Right lobe of liver (tissue), 6 donors: ENCODE data around the gene GJD3. TPM values are rescaled to one million over a fixed set of nuclear protein-coding genes. Genes with fewer than 3 reads are reported as not detected.

Source experiments
- ATAC-seq, 4 donors: fragments of 200-7000 bp; cut with Tn5 transposase; one replicate each; pipeline ENCODE4 v1.9.1; 2020; ENCODE audit warnings: mild to moderate bottlenecking in 4 of 4, moderate library complexity in 4 of 4
- DNase-seq, 3 donors: peaks; one replicate each; pipeline ENCODE4 v3.0.0-alpha.2; 2020
- H3K27ac ChIP-seq, 3 donors: fragments of 200-600 bp; one replicate each; pipeline ENCODE4 v1.8.0; 2022
- H3K27me3 ChIP-seq, 2 donors: fragments of 200-600 bp; one replicate each; pipeline ENCODE4 v1.8.0; 2022
- H3K36me3 ChIP-seq, 4 donors: fragments of 200-600 bp; sonication (generic) in 1 of 4; one replicate each; pipeline versions ENCODE4 v1.5.1 to v1.8.0; 2017 to 2022; ENCODE audit warnings: control low read depth in 1 of 4
- H3K4me1 ChIP-seq, 4 donors: fragments of 200-600 bp; sonication (generic) in 1 of 4; one replicate each; pipeline versions ENCODE4 v1.5.1 to v1.8.0; 2017 to 2022; ENCODE audit warnings: control low read depth in 1 of 4
- H3K4me3 ChIP-seq, 3 donors: fragments of 200-600 bp; one replicate each; pipeline ENCODE4 v1.8.0; 2022
- H3K9me3 ChIP-seq, 4 donors: fragments of 200-600 bp; sonication (generic) in 1 of 4; one replicate each; pipeline versions ENCODE4 v1.5.1 to v1.8.0; 2017 to 2022; ENCODE audit warnings: control low read depth in 1 of 4
- POLR2A ChIP-seq: fragments of 450-650 bp; IDR thresholded peaks from one replicate; pipeline ENCODE4 v1.6.1; 2017; ENCODE audit warnings: antibody characterized with exemption, mild to moderate bottlenecking
- WGBS: methylation state at CpG from one replicate; pipeline ENCODE4 v1.1.6; 2018; ENCODE audit warnings: low coverage, low lambda C conversion rate; ENCODE audit not compliant: insufficient coverage; ENCODE audit errors: missing lambda C conversion rate; 5-methylcytosine and 5-hydroxymethylcytosine counted together
- intact Hi-C, 2 donors: fragments of 100-400 bp; cut with DNase I; formaldehyde crosslinking; loops; one replicate each; pipeline versions ENCODE4 v1.11.2 to v1.14.1; 2022
- total RNA-seq, 6 experiments: library from RNA; depleted of rRNA in 2 of 6; stranded (reverse); fragments of >200 nt in 2 of 6; fragmentation: NEBNext Ultra II Directional in 3 of 6; extraction: Animal tissue kit (Norgen Biotek cat#: 25700) in 3 of 6; gene quantifications; one replicate each; pipeline versions ENCODE4 v1.1.0 to v1.2.4, GENCODE V29; 2016 to 2023
- TF ChIP-seq, protein P1 (sequence below), 4 donors: fragments of 200-600 bp in 3 of 4; fragments of 450-650 bp in 1 of 4; IDR thresholded peaks; one replicate each; pipeline versions ENCODE4 v1.5.1 to v1.8.0; 2016 to 2022; ENCODE audit warnings: antibody characterized with exemption in 4 of 4, mild to moderate bottlenecking in 2 of 4
- donor health status: DM: no; HTN: yes; CAD: no.
- donor health status: DM: no; HTN: no; CAD: no.
- donor health status: DM: no; HTN: no; CAD: no.
- donor health status: DM: no; HTN: yes; CAD: no.
- donor health status: DM: no; HTN: yes; CAD: no.

Gene GJD3
- total RNA-seq, 6 experiments from 2014 or later, result 0.22 to 0.78 (median 0.37) TPM; not detected in 1

DNA sequence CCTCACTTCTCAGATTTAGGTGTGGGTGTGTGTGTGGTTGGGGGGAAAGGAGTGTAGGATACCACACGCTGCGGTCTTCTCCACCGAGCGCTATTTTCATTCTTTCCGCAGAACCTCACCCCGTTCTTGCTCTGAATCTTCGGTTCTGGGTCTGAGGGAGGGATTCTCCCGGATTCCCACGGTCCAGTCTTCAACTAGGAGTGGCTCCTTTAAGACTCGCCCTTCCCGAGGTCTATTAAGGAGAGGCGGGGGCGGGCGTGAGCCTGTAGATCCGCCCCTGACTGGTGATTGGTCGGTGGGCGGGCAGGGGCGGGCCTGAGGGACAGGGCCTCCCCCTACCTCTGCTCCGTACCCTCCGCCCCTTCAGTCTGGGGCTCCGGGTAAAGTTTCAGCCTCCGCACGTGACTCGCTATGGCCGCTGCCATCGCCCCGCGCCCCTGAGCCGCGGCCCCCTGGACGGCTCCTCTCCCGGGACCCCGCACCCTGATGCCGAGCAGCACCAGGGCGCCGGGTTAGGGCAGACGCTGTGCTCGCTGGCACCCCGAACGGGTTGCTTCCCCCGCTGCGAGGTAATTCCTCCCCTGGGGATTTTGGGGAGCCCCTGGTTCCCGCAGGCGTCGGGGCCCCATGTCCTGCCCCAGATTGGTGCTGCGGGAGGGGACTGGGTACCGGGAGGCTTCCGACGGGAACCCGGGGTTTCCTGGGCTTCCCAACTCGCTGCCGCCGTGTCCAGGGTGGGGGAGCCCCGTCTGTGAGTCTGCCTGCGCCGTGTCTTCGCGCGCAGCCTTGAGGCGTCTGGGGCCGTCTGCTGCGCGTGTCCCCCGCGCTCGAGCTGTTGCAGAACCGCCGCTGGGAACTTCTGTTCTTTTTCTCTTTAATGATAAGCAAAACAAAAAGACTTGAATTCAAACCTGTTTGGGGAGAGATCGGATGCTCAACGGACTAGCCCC is 46.4 kb downstream of the GJD3 start:
- H3K36me3 ChIP-seq, result no peaks in the 10 kb centered on the region
- H3K27me3 ChIP-seq, result no peaks in the 10 kb centered on the region
- DNase-seq (peak; percentile 96 to 97 (median 97)), ATAC-seq (peak; percentile 82 to 95 (median 90))
- 0% methylated on average over 27 of the region's 70 CpGs for WGBS
- H3K4me1 ChIP-seq, result peaks cover 0 to 73% (median 39%) of the 10 kb centered on the region in 4 donors
- no peaks in the 10 kb centered on the region for H3K9me3 ChIP-seq
- peak overlapping the region; percentile 93 to 100 (median 100) for H3K4me3 ChIP-seq
- peak overlapping the region; percentile 88 to 94 (median 89) for H3K27ac ChIP-seq
- intact Hi-C loops, result no loop called here
- TF ChIP-seq, protein P1, sequence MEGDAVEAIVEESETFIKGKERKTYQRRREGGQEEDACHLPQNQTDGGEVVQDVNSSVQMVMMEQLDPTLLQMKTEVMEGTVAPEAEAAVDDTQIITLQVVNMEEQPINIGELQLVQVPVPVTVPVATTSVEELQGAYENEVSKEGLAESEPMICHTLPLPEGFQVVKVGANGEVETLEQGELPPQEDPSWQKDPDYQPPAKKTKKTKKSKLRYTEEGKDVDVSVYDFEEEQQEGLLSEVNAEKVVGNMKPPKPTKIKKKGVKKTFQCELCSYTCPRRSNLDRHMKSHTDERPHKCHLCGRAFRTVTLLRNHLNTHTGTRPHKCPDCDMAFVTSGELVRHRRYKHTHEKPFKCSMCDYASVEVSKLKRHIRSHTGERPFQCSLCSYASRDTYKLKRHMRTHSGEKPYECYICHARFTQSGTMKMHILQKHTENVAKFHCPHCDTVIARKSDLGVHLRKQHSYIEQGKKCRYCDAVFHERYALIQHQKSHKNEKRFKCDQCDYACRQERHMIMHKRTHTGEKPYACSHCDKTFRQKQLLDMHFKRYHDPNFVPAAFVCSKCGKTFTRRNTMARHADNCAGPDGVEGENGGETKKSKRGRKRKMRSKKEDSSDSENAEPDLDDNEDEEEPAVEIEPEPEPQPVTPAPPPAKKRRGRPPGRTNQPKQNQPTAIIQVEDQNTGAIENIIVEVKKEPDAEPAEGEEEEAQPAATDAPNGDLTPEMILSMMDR (IDR thresholded peaks at IDR 0.05), result no peak
- peak; percentile 80 for TF ChIP-seq POLR2A

- DNase-seq (peak in 2 of 3 donors; percentile 42 to 54), ATAC-seq (peak in 2 of 4 donors; percentile 5 to 7)
- Histone ChIP-seq H3K27me3 (no peaks in the 10 kb centered on the region), H3K27ac (peak overlapping the region; percentile 53 to 94 (median 88)), H3K4me1 (peaks cover 0 to 75% (median 42%) of the 10 kb centered on the region in 4 donors), H3K36me3 (no peaks in the 10 kb centered on the region), H3K4me3 (peak overlapping the region; percentile 93 to 100 (median 100)), H3K9me3 (no peaks in the 10 kb centered on the region)
- WGBS, result 5% methylated on average over 6 of the region's 6 CpGs
- TF ChIP-seq, protein P1 (IDR thresholded peaks at IDR 0.05), result peak; percentile 22 to 40 (median 30)
- TF ChIP-seq POLR2A, result no peak
- intact Hi-C loops, result no loop called here
Observed at GRCh38 chr17:40317345-40317873, 47.1 kb downstream of the GJD3 start.

DNA sequence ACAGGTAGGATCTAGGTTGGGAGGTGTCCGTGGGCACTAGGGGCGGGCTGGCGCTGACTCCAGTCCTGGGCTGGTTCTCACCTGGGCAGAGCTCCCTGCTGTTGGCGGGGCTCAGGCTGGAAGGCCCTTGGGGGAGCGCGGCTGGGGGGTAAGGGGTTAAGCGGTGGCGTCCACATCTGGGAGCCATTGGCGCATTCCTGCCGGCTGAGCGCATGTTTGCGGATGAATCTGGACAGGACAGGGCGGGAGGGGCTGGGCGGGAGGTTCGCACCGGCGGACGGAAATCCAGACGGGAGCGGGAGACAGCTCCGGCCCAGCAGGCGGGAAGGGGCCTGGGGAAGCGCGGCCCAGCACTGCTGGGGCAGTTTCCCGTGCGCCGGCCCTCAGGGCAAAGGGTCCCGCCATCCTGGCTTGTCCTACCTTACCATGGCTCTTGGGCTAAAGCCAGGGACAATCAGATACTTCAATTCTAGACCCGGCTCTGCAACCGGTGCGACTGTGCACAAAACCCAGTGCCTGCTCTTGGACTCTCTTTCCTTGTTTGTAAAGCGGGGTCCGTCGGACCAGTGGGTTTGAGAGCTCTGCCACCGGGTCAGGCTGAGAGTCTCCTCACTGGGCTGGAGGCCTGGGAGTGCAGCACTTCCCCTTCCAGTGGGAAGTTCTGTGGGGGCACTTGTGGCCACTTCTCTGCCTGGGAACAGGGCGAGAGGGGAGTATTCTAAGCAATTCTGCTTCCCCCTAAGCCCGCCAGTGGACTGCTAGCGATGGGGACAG is 47.8 kb downstream of the GJD3 start:
- intact Hi-C loops, result no loop called here
- Histone ChIP-seq H3K4me1 (peaks cover 0 to 80% (median 41%) of the 10 kb centered on the region in 4 donors), H3K4me3 (peak overlapping the region; percentile 34 to 100 (median 93)), H3K9me3 (no peaks in the 10 kb centered on the region), H3K27ac (peak overlapping the region; percentile 53 to 94 (median 88)), H3K27me3 (no peaks in the 10 kb centered on the region), H3K36me3 (no peaks in the 10 kb centered on the region)
- TF ChIP-seq POLR2A, result peak; percentile 74
- TF ChIP-seq, protein P1 (IDR thresholded peaks at IDR 0.05), result no peak
- ATAC-seq (peak; percentile 29 to 44 (median 41)), DNase-seq (peak; percentile 81 to 85 (median 84))
- 17% methylated on average over 2 of the region's 38 CpGs for WGBS
